ENCODE measurements around the gene CLASP1.

DNA sequence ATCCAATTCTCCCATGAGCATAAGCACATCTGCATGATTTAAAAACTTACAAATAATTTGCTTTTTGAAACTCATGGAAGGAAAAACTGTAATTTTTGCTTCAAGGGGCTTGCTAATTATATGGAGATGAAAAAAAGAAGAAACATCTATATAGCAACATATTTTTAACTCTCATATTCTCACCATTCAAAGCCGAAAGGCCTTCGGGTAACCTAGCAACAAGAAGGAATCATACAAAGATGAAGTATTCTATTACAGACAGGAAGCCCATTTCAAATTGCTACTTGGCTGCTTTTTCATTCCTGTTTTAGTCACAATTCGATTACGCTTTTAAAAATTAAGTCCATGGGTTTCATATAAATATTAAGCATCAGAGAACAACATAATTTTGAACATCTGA lies 157.7 kb downstream of the CLASP1 start:
- no peak for TF ChIP-seq CTCF (conservative IDR thresholded peaks at IDR 0.05; ENCODE audit: low read length)
- TF ChIP-seq EZH2phosphoT487 (IDR thresholded peaks at IDR 0.05; ENCODE audit: borderline replicate concordance, low read depth, low read length) = no peak
